ENCODE measurements around the gene MOB3A. TPM values are rescaled to one million over a fixed set of nuclear protein-coding genes. Genes with fewer than 3 reads are reported as not detected.
A peak's percentile ranks its signal among the peaks of the same experiment; 100 is the strongest.

MOB3A gene
- total RNA-seq, 1 donor from 2014 or later = 66.0 TPM

DNA sequence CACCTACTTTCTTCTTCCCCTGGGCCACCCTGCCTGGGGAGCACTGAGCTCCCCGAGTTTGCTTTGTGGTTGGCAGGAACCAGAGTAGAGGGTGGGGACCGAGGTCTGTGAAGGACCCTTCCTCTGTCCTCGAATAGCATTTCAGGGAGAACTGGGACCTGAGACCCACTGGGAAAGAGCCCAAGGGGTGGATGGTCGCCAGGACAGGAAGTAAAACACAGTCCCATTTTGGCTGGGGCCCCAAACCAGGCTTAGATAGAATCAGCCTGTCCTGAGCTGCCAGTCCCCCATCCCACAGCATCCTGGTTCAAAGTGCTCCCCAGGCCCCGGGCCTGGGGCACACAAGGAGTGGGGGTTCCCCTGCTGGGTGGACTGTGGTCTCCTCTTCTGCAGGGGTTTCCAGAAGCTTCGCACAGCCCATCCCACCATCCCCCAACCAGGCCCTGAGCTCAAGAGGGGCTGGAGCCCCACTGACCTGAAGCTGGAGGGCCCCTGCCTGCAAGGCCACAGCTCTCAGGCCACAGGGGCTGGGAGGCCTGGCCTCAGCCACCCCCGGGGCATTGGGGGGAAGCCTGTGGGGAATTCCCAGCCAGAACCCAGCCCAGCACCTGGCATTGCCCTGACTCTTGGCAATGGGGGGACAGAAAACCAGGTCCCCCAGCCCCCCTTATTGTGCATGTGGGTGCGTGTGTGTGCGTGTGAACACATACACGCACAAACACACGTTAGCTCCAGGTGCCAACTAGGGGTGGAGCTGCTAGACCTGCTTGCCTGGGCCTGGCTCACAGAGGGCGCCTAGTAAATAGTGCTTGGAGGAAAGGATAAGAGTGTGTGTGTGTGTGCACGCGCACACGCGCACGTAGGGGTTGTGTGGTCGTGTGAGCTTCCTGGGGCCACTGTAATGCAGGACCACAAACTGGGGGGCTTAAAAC, 44.1 kb downstream of the MOB3A start:
- H3K4me1 Mint-ChIP-seq (ENCODE audit: low read depth, unreplicated experiment) = peaks cover 4% of the 10 kb centered on the region
- no peak overlapping the region for H3K27ac Mint-ChIP-seq (ENCODE audit: unreplicated experiment)
- H3K9me3 Mint-ChIP-seq (ENCODE audit: unreplicated experiment) = peaks cover 2% of the 10 kb centered on the region
- peak overlapping the region; percentile 55 for H3K4me3 Mint-ChIP-seq (ENCODE audit: unreplicated experiment)
- no peaks in the 10 kb centered on the region for H3K36me3 Mint-ChIP-seq (ENCODE audit: unreplicated experiment)
- TF ChIP-seq CTCF (IDR thresholded peaks at IDR 0.05; ENCODE audit: partially characterized antibody, unreplicated experiment) = no peak
- peaks cover 2% of the 10 kb centered on the region for H3K27me3 Mint-ChIP-seq (ENCODE audit: unreplicated experiment)
- DNase-seq = no peak

DNA sequence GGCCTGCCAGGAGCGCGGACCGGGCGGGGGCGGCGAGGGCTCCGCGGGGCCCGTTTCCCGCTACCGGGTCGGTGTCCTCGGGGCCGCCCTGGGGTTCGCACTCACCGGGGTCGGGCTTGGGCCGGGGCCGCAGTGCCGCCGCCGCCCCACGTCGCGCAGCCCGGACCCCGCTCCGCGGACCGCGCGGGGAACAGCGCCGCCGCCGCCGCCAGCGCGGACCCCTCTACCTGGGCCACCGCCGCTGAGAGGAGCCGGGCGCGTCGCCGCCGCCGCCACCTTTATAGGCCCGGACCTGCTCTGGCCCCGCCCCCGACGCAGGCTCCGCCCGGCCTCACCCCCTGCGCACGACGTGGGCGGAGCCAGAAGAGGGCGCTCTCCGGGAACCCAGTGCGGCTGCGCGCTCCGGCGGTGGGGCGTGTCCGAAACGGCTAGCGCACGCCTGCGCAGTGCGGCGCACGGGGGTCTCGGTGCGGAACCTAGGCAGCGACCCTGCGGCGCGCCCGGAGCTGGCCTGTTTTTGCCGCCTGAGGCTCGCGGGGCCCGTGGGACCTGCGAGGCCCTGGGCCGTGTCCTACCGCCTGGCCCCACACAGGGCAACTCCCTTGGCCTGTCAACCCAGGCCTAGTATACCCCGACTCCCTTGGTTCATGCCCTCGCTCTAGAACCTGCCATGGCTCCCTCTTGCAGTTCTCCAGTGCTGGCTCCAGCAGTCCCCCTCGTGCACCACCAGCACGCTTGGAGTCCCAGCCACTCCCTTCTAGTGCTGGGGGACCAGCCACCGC, 44.9 kb downstream of the MOB3A start, which contains the start of gene MKNK2:
Gene MKNK2, minus strand, starts transcription at position 254 of the 782 bp plus-strand sequence. CDS start 393 bp downstream, outside the sequence.
- peaks cover 2% of the 10 kb centered on the region for H3K9me3 Mint-ChIP-seq (ENCODE audit: unreplicated experiment)
- peaks cover 4% of the 10 kb centered on the region for H3K4me1 Mint-ChIP-seq (ENCODE audit: low read depth, unreplicated experiment)
- TF ChIP-seq CTCF (IDR thresholded peaks at IDR 0.05; ENCODE audit: partially characterized antibody, unreplicated experiment) = peak; percentile 69
- no peak within 1 kb of the TSS for H3K27ac Mint-ChIP-seq (ENCODE audit: unreplicated experiment)
- H3K36me3 Mint-ChIP-seq (ENCODE audit: unreplicated experiment) = no peaks in the 10 kb centered on the region
- DNase-seq = peak; percentile 96
- H3K4me3 Mint-ChIP-seq (ENCODE audit: unreplicated experiment) = peak within 1 kb of the TSS; percentile 93
- peaks cover 2% of the 10 kb centered on the region for H3K27me3 Mint-ChIP-seq (ENCODE audit: unreplicated experiment)

DNA sequence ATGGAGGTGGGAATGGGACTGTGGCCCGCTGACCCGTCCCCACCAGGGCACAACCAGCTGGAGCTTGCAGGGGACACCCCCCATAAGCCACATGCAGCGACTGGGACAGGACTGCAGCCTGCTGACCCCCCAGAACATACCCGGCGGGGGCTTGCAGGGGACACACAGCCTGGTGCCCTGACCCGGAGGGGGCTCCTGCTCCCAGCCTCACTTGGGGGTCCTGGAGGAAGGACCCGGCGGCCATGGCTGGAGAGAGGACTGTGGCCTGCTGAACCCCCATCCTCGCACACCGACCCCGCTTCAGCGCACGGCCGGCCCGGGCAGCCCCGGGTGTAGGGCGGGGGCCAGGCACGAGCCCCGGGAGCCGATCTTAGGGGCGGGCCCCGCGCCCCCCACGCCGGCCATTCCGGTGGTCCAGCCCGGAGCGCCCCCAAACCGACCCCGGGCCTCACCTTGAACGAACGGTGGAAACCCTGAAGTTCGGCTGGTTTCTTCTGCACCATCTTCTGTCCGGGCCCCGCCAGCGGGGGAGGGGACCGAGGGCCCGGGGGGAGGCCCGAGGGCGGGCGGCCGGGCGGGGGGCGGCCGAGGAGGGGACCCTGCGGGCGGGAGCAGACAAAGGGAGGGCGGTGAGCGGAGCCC, 45.7 kb downstream of the MOB3A start:
- Mint-ChIP-seq H3K27me3 (ENCODE audit: unreplicated experiment) (no peaks in the 10 kb centered on the region), H3K4me3 (ENCODE audit: unreplicated experiment) (peak overlapping the region; percentile 69), H3K27ac (ENCODE audit: unreplicated experiment) (no peak overlapping the region), H3K9me3 (ENCODE audit: unreplicated experiment) (peaks cover 2% of the 10 kb centered on the region), H3K4me1 (ENCODE audit: low read depth, unreplicated experiment) (peaks cover 3% of the 10 kb centered on the region), H3K36me3 (ENCODE audit: unreplicated experiment) (no peaks in the 10 kb centered on the region)
- DNase-seq = no peak
- no peak for TF ChIP-seq CTCF (IDR thresholded peaks at IDR 0.05; ENCODE audit: partially characterized antibody, unreplicated experiment)

DNA sequence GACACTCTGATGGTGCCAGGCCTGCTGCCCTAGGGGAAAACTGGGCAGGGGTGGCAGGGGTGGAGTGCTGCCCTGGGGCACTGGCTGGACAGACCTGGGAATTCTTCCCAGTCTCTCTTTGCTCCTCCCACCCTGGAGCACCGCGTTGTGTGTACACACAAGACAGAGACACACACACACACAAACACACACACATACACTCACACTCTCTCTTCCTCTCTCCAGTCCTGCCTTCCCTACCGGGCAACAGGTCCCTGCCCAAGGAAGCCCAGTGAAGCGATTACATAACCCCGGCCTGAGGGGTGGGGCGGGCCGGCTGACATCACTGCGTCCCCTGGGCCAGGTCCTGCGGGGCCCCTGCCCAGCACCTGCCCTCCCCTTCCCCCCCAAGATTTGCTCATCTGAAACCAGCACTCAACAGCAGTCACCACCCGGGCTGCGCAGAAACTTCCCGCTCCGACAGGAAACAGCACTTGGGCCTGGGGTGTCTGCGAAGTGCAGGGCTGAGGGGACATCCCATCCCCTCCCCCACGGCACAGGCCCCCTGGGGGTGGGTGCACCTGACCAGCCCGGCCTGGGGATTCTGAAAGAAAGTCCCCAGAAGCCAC, 46.3 kb downstream of the MOB3A start:
- Mint-ChIP-seq H3K27ac (ENCODE audit: unreplicated experiment) (no peak overlapping the region), H3K27me3 (ENCODE audit: unreplicated experiment) (no peaks in the 10 kb centered on the region), H3K36me3 (ENCODE audit: unreplicated experiment) (no peaks in the 10 kb centered on the region), H3K4me1 (ENCODE audit: low read depth, unreplicated experiment) (peaks cover 2% of the 10 kb centered on the region), H3K9me3 (ENCODE audit: unreplicated experiment) (peaks cover 2% of the 10 kb centered on the region), H3K4me3 (ENCODE audit: unreplicated experiment) (peak overlapping the region; percentile 93)
- peak; percentile 68 for DNase-seq
- TF ChIP-seq CTCF (IDR thresholded peaks at IDR 0.05; ENCODE audit: partially characterized antibody, unreplicated experiment) = no peak
